ENCODE measurements around the gene ADIPOR2.

DNA sequence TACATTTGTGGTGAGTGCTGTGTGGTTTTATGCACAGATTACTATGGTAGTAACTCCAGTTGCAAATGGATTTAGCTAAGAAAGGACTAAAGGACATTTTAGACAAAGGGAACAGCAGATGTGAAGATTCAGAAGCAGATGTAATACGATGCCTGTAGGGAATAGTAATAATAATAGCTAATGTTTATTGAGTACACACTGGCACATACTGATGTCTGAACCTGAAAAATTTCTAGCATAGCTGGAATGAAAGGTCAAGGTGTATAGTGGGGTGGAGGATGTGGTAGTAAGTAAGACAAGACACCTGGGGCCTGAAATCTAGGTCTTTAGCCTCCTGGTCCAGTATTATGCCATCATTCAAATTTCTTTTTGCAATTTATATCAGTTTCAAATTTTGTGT lies 75.2 kb downstream of the ADIPOR2 start:
- TF ChIP-seq RFX5 (IDR thresholded peaks at IDR 0.05; ENCODE audit: low read depth, low read length) (no peak), POLR2A (IDR thresholded peaks at IDR 0.05; ENCODE audit: low read depth, low read length) (no peak), RCOR1 (IDR thresholded peaks at IDR 0.05; ENCODE audit: insufficient replicate concordance, low read length) (no peak), MXI1 (IDR thresholded peaks at IDR 0.05; ENCODE audit: borderline replicate concordance, low read depth, low read length) (no peak), RAD21 (IDR thresholded peaks at IDR 0.05; ENCODE audit: low read length) (no peak), NFE2L2 (IDR thresholded peaks at IDR 0.05; ENCODE audit: low read depth, low read length) (no peak), CEBPB (IDR thresholded peaks at IDR 0.05; ENCODE audit: low read depth, low read length) (no peak), MAZ (IDR thresholded peaks at IDR 0.05; ENCODE audit: borderline replicate concordance, low read depth, low read length) (no peak)
- TF ChIP-seq, protein P1, sequence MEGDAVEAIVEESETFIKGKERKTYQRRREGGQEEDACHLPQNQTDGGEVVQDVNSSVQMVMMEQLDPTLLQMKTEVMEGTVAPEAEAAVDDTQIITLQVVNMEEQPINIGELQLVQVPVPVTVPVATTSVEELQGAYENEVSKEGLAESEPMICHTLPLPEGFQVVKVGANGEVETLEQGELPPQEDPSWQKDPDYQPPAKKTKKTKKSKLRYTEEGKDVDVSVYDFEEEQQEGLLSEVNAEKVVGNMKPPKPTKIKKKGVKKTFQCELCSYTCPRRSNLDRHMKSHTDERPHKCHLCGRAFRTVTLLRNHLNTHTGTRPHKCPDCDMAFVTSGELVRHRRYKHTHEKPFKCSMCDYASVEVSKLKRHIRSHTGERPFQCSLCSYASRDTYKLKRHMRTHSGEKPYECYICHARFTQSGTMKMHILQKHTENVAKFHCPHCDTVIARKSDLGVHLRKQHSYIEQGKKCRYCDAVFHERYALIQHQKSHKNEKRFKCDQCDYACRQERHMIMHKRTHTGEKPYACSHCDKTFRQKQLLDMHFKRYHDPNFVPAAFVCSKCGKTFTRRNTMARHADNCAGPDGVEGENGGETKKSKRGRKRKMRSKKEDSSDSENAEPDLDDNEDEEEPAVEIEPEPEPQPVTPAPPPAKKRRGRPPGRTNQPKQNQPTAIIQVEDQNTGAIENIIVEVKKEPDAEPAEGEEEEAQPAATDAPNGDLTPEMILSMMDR (conservative IDR thresholded peaks at IDR 0.05; ENCODE audit: low read depth, low read length) = no peak
